AG08396 (cell line): ENCODE results near the gene KIFC3.

Experiments
- DNase-seq: peaks from one replicate; pipeline ENCODE4 v3.0.0; 2012; ENCODE audit warnings: low spot score, mixed read lengths

Gene KIFC3

DNA sequence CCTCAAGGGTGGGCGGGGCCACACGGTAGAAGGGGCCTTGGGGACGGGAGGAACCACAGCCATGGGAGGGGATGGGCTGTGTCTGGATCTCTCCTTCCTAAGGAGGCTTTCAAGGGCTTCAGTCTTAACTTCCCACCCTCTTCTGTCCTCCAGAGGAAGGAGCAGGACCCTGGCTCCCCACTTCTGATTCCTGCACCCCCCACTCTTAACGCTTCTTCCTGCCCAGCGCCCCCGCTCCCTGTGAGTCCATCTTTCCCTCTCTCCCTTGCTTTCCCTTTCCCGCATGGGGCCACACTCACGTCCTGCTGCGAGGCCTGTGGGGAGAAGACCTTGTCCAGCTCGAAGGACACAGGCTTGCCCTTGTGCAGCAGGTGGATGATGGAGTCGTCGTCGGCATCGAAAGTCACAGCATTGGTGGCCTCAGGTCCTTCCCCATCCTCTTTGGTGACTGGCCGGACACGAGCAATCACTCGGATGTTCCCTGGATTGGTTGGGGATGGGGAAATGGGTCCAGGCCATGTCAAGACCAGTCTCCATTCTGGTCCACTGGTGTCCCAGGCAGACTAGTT, 37.0 kb downstream of the KIFC3 start:
- DNase-seq, result no peak

- DNase-seq, result peak; percentile 92
Observed at GRCh38 chr16:57764341-57765159, 37.7 kb downstream of the KIFC3 start.

- DNase-seq, result no peak
Observed at GRCh38 chr16:57764006-57764340, 38.3 kb downstream of the KIFC3 start.

DNA sequence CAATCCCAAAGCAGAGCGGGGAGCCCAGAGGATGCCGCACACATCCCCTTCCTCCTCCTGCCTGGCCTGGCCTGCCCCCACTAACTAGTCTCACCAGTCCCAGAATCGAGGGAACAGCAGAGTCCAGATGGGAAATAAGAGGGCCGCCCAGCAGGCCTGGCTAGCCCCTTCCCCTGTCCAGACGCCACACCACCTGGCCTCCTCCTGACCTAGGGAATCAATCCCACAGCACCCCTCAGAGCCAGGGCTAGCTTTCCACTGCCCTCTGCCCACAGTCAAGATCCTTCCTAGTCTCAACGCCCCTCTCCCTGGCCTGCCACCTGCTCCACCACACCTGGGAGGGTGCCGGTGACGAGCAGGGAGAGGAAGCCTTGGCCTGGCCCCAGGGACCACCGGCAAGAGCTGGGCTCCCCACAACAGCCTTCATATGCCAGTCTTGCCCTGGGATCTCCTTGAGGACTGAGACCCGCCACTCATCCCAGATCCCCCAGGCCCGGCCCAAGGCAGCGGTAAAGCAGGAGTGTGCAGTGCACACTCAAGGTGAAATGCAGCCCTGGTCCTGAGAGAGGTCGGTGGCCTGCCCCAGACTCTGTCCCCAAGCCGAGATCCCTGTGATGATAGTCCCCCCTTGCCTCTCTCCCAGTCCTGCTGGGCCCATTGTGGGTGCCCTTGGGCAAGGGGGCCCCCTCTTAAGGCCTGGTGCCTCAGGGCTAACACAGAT, 38.8 kb downstream of the KIFC3 start:
- no peak for DNase-seq

GRCh38 chr16:57762365-57763040, 39.8 kb downstream of the KIFC3 start:
- DNase-seq, result no peak

DNA sequence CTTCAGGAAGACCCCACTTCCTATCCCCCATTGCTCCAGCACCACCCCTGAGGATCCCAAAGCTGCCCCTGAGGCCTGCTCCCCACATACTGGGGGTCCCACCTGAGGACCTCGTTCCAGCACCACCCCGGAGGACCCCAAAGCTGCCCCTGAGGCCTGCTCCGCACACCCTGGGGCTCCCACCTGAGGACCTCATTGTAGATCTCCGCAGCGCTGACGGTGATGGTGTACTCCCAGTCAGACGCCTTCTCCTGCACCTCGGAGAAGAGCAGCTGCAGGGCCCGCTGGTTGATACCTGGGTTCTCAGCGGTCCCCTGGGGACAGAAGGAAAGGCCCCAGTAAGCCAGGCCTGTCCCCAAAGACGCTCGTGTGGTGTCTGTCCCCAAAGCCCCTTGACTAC, 40.3 kb downstream of the KIFC3 start:
- DNase-seq, result no peak

DNA sequence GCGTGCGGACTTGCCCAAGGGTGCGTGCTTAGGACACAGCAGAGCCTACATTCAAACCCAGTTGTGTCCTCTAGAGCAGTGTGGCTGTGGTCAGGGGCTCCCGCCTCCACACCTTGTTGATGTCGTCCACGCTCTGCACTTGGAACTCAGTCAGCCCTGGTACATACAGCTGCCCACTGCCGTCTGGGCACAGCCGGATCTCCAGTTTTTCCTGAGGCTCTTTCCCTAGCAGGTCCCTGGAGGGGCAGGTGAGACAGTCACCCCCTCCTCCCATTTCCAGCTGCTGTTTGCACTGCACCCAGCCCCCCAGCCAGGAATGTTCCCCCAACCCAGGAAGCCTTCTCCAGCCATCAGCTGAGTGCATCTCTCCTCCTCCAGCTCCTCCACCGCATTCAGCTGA, 41.0 kb downstream of the KIFC3 start:
- no peak for DNase-seq

DNA sequence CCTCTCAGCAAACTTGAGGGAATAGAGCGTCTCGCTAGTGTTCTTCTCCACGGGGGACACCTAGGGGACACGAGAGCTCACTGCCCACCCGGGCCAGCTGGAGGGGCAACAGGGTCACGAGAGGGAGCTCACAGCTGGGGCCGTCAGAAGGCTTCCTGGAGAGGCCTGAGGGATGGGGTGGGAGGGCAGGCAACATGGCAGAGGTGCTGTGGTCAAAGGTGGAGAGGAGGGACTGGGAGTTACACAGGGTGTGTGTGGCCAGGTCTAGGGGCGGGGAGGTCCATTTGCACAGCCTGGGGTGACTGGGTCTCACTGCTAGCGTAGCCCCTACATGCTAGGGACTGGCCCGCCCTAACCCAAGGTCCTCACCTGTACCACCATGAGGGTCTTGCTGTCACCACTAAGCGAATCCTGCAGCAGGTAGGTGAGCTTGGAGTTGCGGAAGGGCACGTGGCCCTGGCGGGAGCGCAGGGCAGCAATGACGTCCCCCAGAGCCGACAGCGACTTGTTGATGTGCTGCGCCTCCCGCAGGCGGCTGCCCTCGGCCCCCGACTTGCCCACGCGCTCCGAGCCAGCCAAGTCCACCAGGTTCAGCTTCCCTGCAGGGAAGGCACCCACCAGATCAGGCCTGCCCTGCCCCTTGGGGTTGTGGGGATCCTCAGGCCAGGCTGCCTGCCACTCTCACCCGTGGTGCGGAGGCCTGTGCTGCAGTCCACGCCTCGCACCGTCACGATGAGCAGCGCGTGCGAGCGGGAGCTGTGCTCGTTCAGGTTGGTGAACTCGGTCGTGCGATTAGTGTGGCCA, 41.7 kb downstream of the KIFC3 start:
- no peak for DNase-seq

GRCh38 chr16:57759541-57760356, 42.5 kb downstream of the KIFC3 start:
- no peak for DNase-seq

DNA sequence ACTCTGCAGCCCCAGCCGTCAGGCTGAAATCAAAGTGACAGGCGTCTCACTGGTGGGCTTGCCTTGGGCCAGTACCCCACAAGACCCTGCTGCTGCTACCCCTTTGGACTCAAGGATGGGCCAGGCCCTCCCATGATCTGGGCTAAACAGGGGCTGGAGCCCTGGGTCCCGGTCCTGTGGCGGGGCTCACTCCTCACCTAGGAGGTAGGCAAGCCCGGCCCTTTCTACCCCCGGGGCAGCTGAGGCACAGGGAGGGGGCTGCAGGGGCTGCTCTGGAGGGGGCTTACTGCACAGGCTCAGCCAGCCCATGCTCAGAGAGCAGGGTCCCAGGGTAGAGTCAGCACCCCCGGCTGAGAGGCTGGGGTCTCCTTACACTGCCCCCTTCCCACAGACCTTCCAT, 43.2 kb downstream of the KIFC3 start:
- no peak for DNase-seq

- no peak for DNase-seq
Observed at GRCh38 chr16:57758331-57759117, 43.8 kb downstream of the KIFC3 start.

DNA sequence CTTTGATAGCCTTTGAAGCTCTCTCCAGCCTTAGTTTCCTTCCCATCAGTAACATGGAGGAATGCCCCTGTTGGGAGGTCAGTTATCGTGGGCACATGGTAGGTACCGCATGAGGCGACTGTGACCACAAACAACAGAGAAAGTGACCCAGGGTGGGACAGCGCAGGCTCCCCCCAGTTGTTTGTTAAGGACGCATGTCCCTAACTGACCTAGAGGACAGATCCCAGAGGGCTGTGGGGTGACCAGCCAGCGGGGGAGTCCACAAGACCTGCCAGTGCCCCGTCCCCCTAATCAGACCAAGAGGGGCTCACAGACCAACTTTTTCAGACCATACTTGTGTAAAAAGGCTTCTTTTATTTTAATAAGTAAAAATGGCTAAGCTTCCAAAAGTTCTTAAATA, 44.4 kb downstream of the KIFC3 start:
- DNase-seq, result no peak

- DNase-seq, result peak; percentile 96
Observed at GRCh38 chr16:57757326-57757786, 44.9 kb downstream of the KIFC3 start.

- DNase-seq, result no peak
Observed at GRCh38 chr16:57756424-57757325, 45.6 kb downstream of the KIFC3 start.

- DNase-seq, result no peak
Observed at GRCh38 chr16:57755726-57756423, 46.4 kb downstream of the KIFC3 start.

DNA sequence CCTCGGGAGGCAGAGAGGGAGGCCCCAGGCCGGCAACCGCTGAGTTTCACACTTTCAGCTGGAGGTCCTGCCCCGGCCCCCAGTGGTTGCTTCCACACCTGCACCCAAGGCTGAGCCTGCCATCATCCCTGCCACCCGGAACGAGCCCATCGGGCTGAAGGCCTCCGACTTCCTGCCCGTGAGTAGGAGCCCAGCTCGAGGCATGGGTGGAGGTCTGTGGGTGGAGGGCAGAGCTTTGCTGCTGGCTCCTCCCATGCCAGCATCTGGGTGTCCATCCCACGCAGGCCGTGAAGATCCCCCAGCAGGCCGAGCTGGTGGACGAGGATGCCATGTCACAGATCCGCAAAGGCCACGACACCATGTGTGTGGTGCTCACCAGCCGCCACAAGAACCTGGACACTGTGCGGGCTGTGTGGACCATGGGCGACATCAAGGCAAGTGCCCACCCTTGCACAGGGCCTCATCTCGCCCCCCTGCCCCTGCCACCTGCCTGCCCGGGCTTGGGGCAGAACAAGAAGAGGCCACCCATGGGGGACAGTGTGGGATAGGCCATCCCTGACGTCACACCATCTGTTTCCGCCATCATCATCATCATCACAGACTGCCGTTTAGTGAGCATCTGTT, 47.1 kb downstream of the KIFC3 start:
- no peak for DNase-seq

- DNase-seq, result no peak
Observed at GRCh38 chr16:57754354-57755060, 47.8 kb downstream of the KIFC3 start.
